GM12878 (cell line): Measurements from ENCODE around the gene ZNF850. TPM values are rescaled to one million over a fixed set of nuclear protein-coding genes. Genes with fewer than 3 reads are reported as not detected.

Experiments
- ATAC-seq: fragments of 200-7000 bp; cut with Tn5 transposase; 3 replicates; pipeline ENCODE4 v1.9.1; 2020; ENCODE audit warnings: mild to moderate bottlenecking, moderate library complexity
- BruUV-seq: library from RNA; stranded (reverse); fragments of 400-500 nt; replicated peaks from 2 replicates; lab custom pipeline; 2021; lab: Mats Ljungman, UMichigan
- CTCF ChIA-PET: fragments of 300-600 bp; sonication (Branson Sonifier 250); formaldehyde crosslinking; extraction: SDS; loops from one replicate; lab custom pipeline; 2021; ENCODE audit warnings: inconsistent platforms; lab: Yijun Ruan, JAX
- POLR2A ChIA-PET: fragments of 350-600 bp; formaldehyde crosslinking; extraction: SDS; loops from one replicate; lab custom pipeline; 2021; ENCODE audit warnings: inconsistent platforms; lab: Charles Lee
- RAD21 ChIA-PET: fragments of 300-600 bp; sonication (Branson Sonifier 250); formaldehyde crosslinking; loops from one replicate; lab custom pipeline; 2023; ENCODE audit warnings: antibody characterized with exemption; ENCODE audit not compliant: unreplicated experiment; lab: Charles Lee
- SMC1A ChIA-PET: fragments of 300-600 bp; sonication (Branson Sonifier 250); formaldehyde crosslinking; loops from one replicate; lab custom pipeline; 2023; ENCODE audit not compliant: unreplicated experiment, uncharacterized antibody; lab: Charles Lee
- DNase-seq: peaks from one replicate; pipeline ENCODE4 v3.0.0-alpha.2; 2011; ENCODE audit warnings: low read depth, low spot score
- FAIRE-seq: peaks from 3 replicates; lab custom pipeline; 2011; peaks lifted over from hg19 to GRCh38; lab: Jason Lieb, UNC
- H2AFZ ChIP-seq: 2 replicates; pipeline ENCODE4 v1.6.0; 2011; ENCODE audit warnings: low read depth, low read length, control low read depth; ENCODE audit not compliant: control insufficient read depth
- H3K27ac ChIP-seq: 2 replicates; pipeline ENCODE4 v1.5.1; 2011; ENCODE audit warnings: control low read depth; ENCODE audit not compliant: control insufficient read depth, insufficient read depth
- H3K27me3 ChIP-seq, 2 experiments: replicated peaks in 1 of 2; 2 replicates each; pipeline versions ENCODE4 v1.6.0 to v1.6.1; 2011; ENCODE audit warnings: low read length in 1 of 2; ENCODE audit not compliant: control insufficient read depth in 2 of 2, insufficient read depth in 2 of 2
- H3K36me3 ChIP-seq, 2 experiments: 2 replicates each; pipeline ENCODE4 v1.5.1; 2011; ENCODE audit warnings: low read length in 1 of 2; ENCODE audit not compliant: control insufficient read depth in 2 of 2, insufficient read depth in 2 of 2
- H3K4me1 ChIP-seq: 2 replicates; pipeline ENCODE4 v1.6.1; 2011; ENCODE audit warnings: mild to moderate bottlenecking, low read length, moderate library complexity, mixed read lengths; ENCODE audit not compliant: control insufficient read depth, insufficient read depth
- H3K4me2 ChIP-seq: 2 replicates; pipeline ENCODE4 v1.6.0; 2011; ENCODE audit warnings: control low read depth; ENCODE audit not compliant: control insufficient read depth, insufficient read depth
- H3K4me3 ChIP-seq: fragments of 200-600 bp; sonication (generic); 2 replicates; pipeline ENCODE4 v1.5.1; 2016
- H3K79me2 ChIP-seq: 2 replicates; pipeline ENCODE4 v1.6.0; 2011; ENCODE audit warnings: low read length; ENCODE audit not compliant: control insufficient read depth, insufficient read depth
- H3K9ac ChIP-seq: 2 replicates; pipeline ENCODE4 v1.8.0; 2011; ENCODE audit warnings: low read length, control low read depth, mixed read lengths; ENCODE audit not compliant: control insufficient read depth, insufficient read depth
- H3K9me3 ChIP-seq: replicated peaks from 3 replicates; pipeline ENCODE4 v1.5.1; 2011; ENCODE audit warnings: mild to moderate bottlenecking, low read length; ENCODE audit not compliant: control insufficient read depth, insufficient read depth
- H4K20me1 ChIP-seq: 2 replicates; pipeline ENCODE4 v1.6.0; 2011; ENCODE audit not compliant: control insufficient read depth, insufficient read depth
- ATF7 ChIP-seq: fragments of 450-650 bp; IDR thresholded peaks from 2 replicates; pipeline ENCODE4 v1.6.1; 2016; ENCODE audit warnings: low read depth, mild to moderate bottlenecking
- BHLHE40 ChIP-seq, 2 experiments: fragments of 450-650 bp in 1 of 2; IDR thresholded peaks; 2 replicates each; pipeline ENCODE4 v1.6.1; 2011 to 2017; ENCODE audit warnings: low read depth in 2 of 2, borderline replicate concordance in 1 of 2, improper control_type of control experiment in 1 of 2, low read length in 1 of 2, mild to moderate bottlenecking in 1 of 2
- BRCA1 ChIP-seq: IDR thresholded peaks from 2 replicates; pipeline ENCODE4 v1.6.1; 2011; ENCODE audit warnings: low read depth, low read length, improper control_type of control experiment
- IKZF2 ChIP-seq, 2 experiments: fragments of 450-650 bp; IDR thresholded peaks; 2 replicates each; pipeline ENCODE4 v1.6.1; 2017; ENCODE audit warnings: mild to moderate bottlenecking in 2 of 2, moderate library complexity in 2 of 2
- NFIC ChIP-seq: IDR thresholded peaks from 2 replicates; pipeline ENCODE4 v1.6.1; 2012; ENCODE audit warnings: low read depth, mild to moderate bottlenecking, inconsistent platforms, low read length, moderate library complexity
- NFYA ChIP-seq: IDR thresholded peaks from 2 replicates; pipeline ENCODE4 v1.6.1; 2011; ENCODE audit warnings: low read depth, mild to moderate bottlenecking, low read length, improper control_type of control experiment, borderline replicate concordance
- RCOR1 ChIP-seq: conservative IDR thresholded peaks from 2 replicates; pipeline ENCODE4 v1.6.1; 2012; ENCODE audit warnings: low read depth, low read length, improper control_type of control experiment
- SMAD1 ChIP-seq: fragments of 450-650 bp; IDR thresholded peaks from 2 replicates; pipeline ENCODE4 v1.6.1; 2018; ENCODE audit warnings: mild to moderate bottlenecking, low read depth; ENCODE audit not compliant: partially characterized antibody
- SMC3 ChIP-seq: IDR thresholded peaks from 2 replicates; pipeline ENCODE4 v1.6.1; 2011; ENCODE audit warnings: low read length, improper control_type of control experiment, borderline replicate concordance
- WRNIP1 ChIP-seq: IDR thresholded peaks from 2 replicates; pipeline ENCODE4 v1.6.1; 2011; ENCODE audit warnings: low read depth, low read length, improper control_type of control experiment, borderline replicate concordance
- ZNF384 ChIP-seq: IDR thresholded peaks from 2 replicates; pipeline ENCODE4 v1.6.1; 2012; ENCODE audit warnings: low read depth, mild to moderate bottlenecking, low read length, improper control_type of control experiment, borderline replicate concordance
- WGBS: methylation state at CpG from one replicate; pipeline ENCODE4 v1.1.6; 2016; ENCODE audit warnings: low lambda C conversion rate; ENCODE audit not compliant: insufficient replicate concordance, insufficient coverage; ENCODE audit errors: missing lambda C conversion rate; 5-methylcytosine and 5-hydroxymethylcytosine counted together
- in situ Hi-C: fragments of 300-500 bp; cut with MboI; formaldehyde crosslinking; loops from 9 replicates; pipeline ENCODE4 v1.14.3; 2018; ENCODE audit warnings: mixed read lengths
- intact Hi-C: fragments of 100-400 bp; cut with micrococcal nuclease; formaldehyde crosslinking; loops from one replicate; pipeline ENCODE4 v1.14.2; 2022; ENCODE audit not compliant: unreplicated experiment
- polyA plus RNA-seq, 11 experiments: library from polyadenylated mRNA; depleted of rRNA in 4 of 11; unstranded in 6 of 11; stranded (reverse) in 5 of 11; fragments of >200 nt; fragmentation: Nextera tagmentation in 4 of 11; fragmentation: Illumina TruSeq in 1 of 11; extraction: Ambion mirVana in 4 of 11; extraction: Trizol in 1 of 11; gene quantifications; 1 replicate in 1 of 11; 2 replicates in 10 of 11; pipeline versions ENCODE4 v1.2.1 to v1.2.3, GENCODE V29; 2011 to 2016; ENCODE audit warnings: inconsistent platforms in 2 of 11, missing spikeins in 2 of 11, low read depth in 1 of 11
- total RNA-seq, 4 experiments: library from RNA; depleted of rRNA in 3 of 4; stranded (reverse); fragments of >200 nt in 3 of 4; fragmentation: Illumina TruSeq in 1 of 4; extraction: Trizol in 1 of 4; gene quantifications; 2 replicates each; pipeline versions ENCODE4 v1.2.1 to v1.2.3, GENCODE V29; 2013 to 2021

Gene ZNF850
- total and polyA plus RNA-seq, 10 of the 15 experiments (the other 5 are each of a cell fraction or from before 2014, with no cell fraction given), result 0.44 to 6.4 (median 2.5) TPM

DNA sequence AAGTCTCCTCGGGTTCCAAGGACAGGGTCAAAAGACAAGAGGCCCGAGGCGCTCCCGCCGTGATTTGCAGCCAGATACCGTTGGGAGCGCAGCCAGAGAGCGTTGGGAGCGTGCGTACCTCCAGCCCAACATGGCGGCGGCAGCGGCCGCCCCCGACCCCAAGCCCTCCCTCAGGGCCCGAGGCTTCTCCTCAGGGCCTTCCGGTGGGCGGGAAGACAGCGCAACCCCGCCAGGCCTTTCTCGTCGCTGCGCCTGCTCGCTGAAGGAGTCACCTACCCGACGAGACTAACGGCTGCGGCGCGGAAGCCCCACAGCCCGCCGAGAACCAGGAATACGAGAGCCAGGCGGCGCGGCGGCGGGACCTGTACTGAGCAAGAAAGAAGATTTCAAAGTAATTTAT is 3.2 kb upstream of the ZNF850 start:
- ATAC-seq (no peak), DNase-seq (no peak), FAIRE-seq (no peak)
- H2AFZ ChIP-seq, result no peak overlapping the region
- H3K27ac ChIP-seq, result no peak overlapping the region
- H3K36me3 ChIP-seq, result no peaks in the 10 kb centered on the region
- no peak overlapping the region for H3K4me3 ChIP-seq
- 100% methylated on average over 9 of the region's 38 CpGs for WGBS
- H3K9ac ChIP-seq, result no peak overlapping the region
- intact Hi-C loops, result no loop called here
- RAD21 ChIA-PET, result no interaction called here
- in situ Hi-C loops, result no loop called here
- H3K27me3 ChIP-seq, result no peaks in the 10 kb centered on the region
- H3K79me2 ChIP-seq, result no peaks in the 10 kb centered on the region; the same call in none of the 2 replicates
- no peak overlapping the region for H3K4me2 ChIP-seq
- SMC1A ChIA-PET, result no interaction called here
- H3K4me1 ChIP-seq, result 0 out of 2 replicates have a peak, but pooled peaks cover 4% of the 10 kb centered on the region
- POLR2A ChIA-PET, result no interaction called here
- peaks cover 2% of the 10 kb centered on the region for H3K9me3 ChIP-seq
- CTCF ChIA-PET, result no interaction called here
- TF ChIP-seq RCOR1 (no peak), SMAD1 (no peak), IKZF2 (IDR thresholded peaks at IDR 0.05) (no peak), NFIC (no peak), WRNIP1 (no peak), BHLHE40 (IDR thresholded peaks at IDR 0.05; ENCODE audit: borderline replicate concordance in 1 of 2, low read depth in 2 of 2, low read length in 1 of 2) (no peak), BRCA1 (no peak), SMC3 (no peak), NFYA (no peak), ATF7 (no peak), ZNF384 (no peak)
- H4K20me1 ChIP-seq, result no peaks in the 10 kb centered on the region
- no TSS peak for BruUV-seq
